Suprapubic skin (tissue), 3 donors: ENCODE results near the gene SH3TC1.

Source experiments
- CTCF ChIP-seq, 2 donors: fragments of 200-600 bp in 1 of 2; fragments of 450-650 bp in 1 of 2; sonication (generic) in 1 of 2; IDR thresholded peaks; one replicate each; pipeline ENCODE4 v1.5.1; 2016 to 2019; ENCODE audit warnings: antibody characterized with exemption in 2 of 2, mild to moderate bottlenecking in 1 of 2, moderate library complexity in 1 of 2
- EP300 ChIP-seq: sonication (generic); formaldehyde crosslinking; IDR thresholded peaks from one replicate; pipeline ENCODE4 v1.6.1; 2017; ENCODE audit warnings: antibody characterized with exemption

GRCh38 chr4:8248091-8248490 lies 49.0 kb downstream of the SH3TC1 start:
- TF ChIP-seq CTCF (IDR thresholded peaks at IDR 0.05) (no peak), EP300 (no peak)
